GM06990 (cell line): Measurements from ENCODE around the gene POLN.

ENCODE experiments used
- DNase-seq: peaks from one replicate; pipeline ENCODE4 v3.0.0-alpha.2; 2011; ENCODE audit not compliant: insufficient read length; ENCODE audit errors: extremely low read depth
- H3K27me3 ChIP-seq: replicated peaks from 2 replicates; pipeline ENCODE4 v1.6.0; 2011; ENCODE audit warnings: low read length; ENCODE audit not compliant: control insufficient read depth, insufficient read depth
- H3K36me3 ChIP-seq: 2 replicates; pipeline ENCODE4 v1.5.1; 2011; ENCODE audit warnings: low read length; ENCODE audit not compliant: control insufficient read depth, insufficient read depth
- H3K4me3 ChIP-seq: replicated peaks from 2 replicates; pipeline ENCODE4 v1.5.1; 2011; ENCODE audit warnings: low read depth, mild to moderate bottlenecking, control low read depth, low read length
- TF ChIP-seq, protein P1 (sequence below): IDR thresholded peaks from 2 replicates; pipeline ENCODE4 v1.5.1; 2011; ENCODE audit warnings: low read length, control low read depth, mild to moderate bottlenecking, inconsistent platforms; ENCODE audit not compliant: insufficient read depth, poor library complexity, severe bottlenecking

Gene POLN

DNA sequence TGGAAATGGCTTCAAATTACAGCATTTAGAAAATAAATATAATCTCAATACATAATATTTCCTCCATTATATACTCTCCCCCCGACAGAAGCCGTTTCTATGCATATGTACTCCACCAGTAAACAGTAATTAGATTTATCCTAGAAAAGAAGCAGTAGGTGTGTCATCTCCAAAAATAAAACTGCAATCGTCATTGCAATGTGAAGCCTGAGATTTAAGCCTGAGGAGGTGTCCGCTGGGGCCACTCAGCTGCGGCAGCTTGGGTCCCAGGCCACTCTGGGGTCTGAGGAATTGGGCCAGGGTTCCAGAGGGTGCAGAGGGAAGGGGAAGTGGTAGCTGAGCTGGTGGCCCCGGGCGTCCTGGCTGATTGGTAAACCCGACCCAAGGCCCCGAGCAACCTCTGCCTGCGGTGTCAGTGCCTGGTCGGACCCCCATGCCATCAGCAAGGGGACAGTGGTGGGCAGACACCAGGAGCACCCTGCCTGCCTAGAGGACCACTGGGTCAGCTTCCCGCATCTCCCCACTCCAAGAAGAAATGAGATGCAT, 27.8 kb upstream of the POLN start:
- Histone ChIP-seq H3K4me3 (no peak overlapping the region), H3K36me3 (no peaks in the 10 kb centered on the region), H3K27me3 (no peaks in the 10 kb centered on the region; the same call in none of the 2 replicates)
- DNase-seq: no peak
- TF ChIP-seq, protein P1, sequence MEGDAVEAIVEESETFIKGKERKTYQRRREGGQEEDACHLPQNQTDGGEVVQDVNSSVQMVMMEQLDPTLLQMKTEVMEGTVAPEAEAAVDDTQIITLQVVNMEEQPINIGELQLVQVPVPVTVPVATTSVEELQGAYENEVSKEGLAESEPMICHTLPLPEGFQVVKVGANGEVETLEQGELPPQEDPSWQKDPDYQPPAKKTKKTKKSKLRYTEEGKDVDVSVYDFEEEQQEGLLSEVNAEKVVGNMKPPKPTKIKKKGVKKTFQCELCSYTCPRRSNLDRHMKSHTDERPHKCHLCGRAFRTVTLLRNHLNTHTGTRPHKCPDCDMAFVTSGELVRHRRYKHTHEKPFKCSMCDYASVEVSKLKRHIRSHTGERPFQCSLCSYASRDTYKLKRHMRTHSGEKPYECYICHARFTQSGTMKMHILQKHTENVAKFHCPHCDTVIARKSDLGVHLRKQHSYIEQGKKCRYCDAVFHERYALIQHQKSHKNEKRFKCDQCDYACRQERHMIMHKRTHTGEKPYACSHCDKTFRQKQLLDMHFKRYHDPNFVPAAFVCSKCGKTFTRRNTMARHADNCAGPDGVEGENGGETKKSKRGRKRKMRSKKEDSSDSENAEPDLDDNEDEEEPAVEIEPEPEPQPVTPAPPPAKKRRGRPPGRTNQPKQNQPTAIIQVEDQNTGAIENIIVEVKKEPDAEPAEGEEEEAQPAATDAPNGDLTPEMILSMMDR: no peak

DNA sequence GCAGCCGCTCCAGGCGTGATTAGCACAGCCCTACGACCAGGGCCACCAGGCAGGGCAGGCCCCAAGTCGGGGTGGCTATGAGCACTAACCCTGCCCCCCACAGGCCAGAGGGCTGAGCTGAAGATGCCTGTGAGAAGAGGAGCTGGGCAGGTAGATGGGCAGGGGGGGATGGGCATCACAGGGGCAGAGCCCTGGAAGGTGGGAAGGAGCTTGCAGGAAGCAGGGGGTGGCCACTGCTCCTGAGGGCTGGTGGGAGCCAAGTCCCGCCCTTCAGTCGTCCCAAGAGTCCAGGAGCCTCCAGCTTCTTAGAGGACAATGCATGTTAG, 27.2 kb upstream of the POLN start:
- DNase-seq: no peak
- TF ChIP-seq, protein P1: no peak
- H3K36me3 ChIP-seq: no peaks in the 10 kb centered on the region
- no peak overlapping the region for H3K4me3 ChIP-seq
- no peaks in the 10 kb centered on the region; the same call in none of the 2 replicates for H3K27me3 ChIP-seq

DNA sequence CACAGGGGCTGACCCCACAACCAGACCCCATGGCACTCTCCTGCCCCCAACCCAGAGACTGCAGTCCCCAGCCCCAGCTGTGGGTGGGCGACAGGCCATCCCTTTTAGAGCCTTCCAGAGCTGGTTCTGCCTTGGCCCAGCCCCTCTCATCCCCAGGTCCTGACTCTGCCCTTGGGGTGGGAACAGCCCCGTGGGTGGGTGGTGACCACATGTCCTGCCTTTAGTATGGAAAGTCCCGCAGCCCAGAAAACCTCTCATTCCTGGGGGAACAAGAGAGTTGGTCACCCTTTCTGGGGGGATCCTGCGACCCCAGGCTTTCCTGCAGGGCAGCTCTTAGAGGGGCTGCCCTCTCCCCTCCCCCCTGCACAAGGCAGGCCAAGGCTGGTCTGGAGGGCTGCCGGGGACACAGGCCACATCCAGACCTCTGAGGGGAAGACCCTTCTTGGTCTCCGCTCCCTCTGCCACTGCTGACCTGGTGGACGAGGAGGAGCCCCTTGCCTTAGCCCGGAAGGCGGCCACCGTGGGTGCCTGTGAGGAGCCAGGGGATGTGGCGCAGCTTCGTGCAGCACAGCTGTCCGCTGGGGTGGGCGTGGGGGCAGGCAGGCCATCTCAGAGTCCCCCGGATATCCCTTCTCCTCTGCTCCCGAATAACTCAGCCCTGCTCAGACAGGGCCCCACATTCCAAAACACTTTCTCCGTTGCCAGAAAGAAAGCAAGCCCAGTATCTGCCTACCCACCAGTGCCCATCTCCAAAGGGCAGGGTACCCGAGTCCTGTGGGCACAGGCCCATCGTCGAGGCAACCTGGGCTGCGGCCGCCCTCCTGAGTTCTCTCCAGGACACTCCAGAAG, 26.7 kb upstream of the POLN start:
- TF ChIP-seq, protein P1: no peak
- H3K27me3 ChIP-seq: no peaks in the 10 kb centered on the region; the same call in none of the 2 replicates
- DNase-seq: no peak

DNA sequence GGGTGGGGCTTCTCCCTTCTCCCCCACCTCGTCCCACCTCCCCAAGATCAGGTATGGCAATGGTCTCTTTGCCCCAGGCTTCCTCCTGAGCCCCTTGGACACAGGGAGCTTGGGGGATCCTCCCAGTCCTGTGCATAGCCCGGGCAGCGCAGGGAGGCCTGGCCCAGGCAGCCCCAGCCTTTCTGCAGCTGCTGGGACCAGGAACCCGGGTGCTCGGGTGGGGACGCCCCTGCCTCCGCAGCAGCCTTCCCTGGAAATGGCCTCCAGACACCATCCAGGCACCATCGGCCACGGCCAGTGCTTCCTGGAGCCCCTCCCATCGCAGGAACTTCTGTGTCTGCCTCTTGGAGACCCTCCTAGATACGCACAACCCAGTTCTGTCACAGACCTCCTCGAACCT, 25.9 kb upstream of the POLN start:
- no peak overlapping the region for H3K4me3 ChIP-seq
- H3K27me3 ChIP-seq: no peaks in the 10 kb centered on the region; the same call in none of the 2 replicates
- no peaks in the 10 kb centered on the region for H3K36me3 ChIP-seq
- DNase-seq: no peak
- TF ChIP-seq, protein P1: no peak

More for the DNA sequence above, 26.7 kb upstream of the POLN start:
- H3K36me3 ChIP-seq: no peaks in the 10 kb centered on the region
- H3K4me3 ChIP-seq: no peak overlapping the region

DNA sequence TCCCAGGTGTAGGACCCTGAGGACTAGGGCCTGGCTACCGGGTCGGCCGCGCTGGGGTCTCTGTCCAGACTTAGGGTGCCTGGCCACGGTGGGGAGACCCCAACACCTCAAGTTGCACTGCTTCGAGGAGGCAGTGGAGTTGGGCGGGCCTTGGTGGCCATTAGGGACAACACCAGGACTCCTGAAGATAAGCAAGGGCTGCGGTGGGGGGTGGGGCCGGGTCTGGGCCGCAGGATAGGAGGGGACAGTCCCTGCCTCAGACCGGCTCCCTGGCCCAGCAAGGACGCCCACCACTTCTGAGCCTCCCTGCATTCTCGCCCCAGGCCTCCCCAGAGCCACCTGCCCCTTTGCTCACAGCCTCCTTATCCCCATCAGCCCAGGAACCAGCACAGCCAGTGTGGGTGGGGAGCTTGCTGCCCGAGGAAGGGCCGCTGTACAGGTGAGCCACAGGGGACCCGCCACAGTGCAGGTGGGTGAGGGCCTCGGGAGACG, 25.4 kb upstream of the POLN start:
- no peak for DNase-seq
- Histone ChIP-seq H3K4me3 (no peak overlapping the region), H3K27me3 (no peaks in the 10 kb centered on the region; the same call in none of the 2 replicates), H3K36me3 (no peaks in the 10 kb centered on the region)
- TF ChIP-seq, protein P1: no peak
